SK-N-SH treated with all-trans-retinoic acid at 6 μM for 48 hours (cell line): Measurements from ENCODE around the gene MYO16.

Experiments
- ATAC-seq: fragments of 200-7000 bp; cut with Tn5 transposase; 3 replicates; pipeline ENCODE4 v1.9.1; 2020; ENCODE audit warnings: mild to moderate bottlenecking, moderate library complexity
- ARNTL ChIP-seq: fragments of 450-650 bp; formaldehyde crosslinking; IDR thresholded peaks from 2 replicates; pipeline ENCODE4 v1.5.0; 2020; ENCODE audit warnings: low read depth, mild to moderate bottlenecking, moderate library complexity, borderline replicate concordance
- BACH2 ChIP-seq: fragments of 250-450 bp; sonication (Bioruptor Pico); IDR thresholded peaks from 2 replicates; pipeline ENCODE4 v1.9.0; 2021; ENCODE audit warnings: mild to moderate bottlenecking, borderline replicate concordance
- CREB5 ChIP-seq: fragments of 250-450 bp; sonication (Bioruptor Pico); IDR thresholded peaks from 2 replicates; pipeline ENCODE4 v1.5.1; 2020; ENCODE audit warnings: low read depth, mild to moderate bottlenecking, moderate library complexity
- CSDC2 ChIP-seq: fragments of 250-450 bp; sonication (Bioruptor Pico); IDR thresholded peaks from 2 replicates; pipeline ENCODE4 v1.5.0; 2020; ENCODE audit warnings: mild to moderate bottlenecking, moderate library complexity
- CSRNP3 ChIP-seq: fragments of 250-450 bp; sonication (Bioruptor Pico); IDR thresholded peaks from 2 replicates; pipeline ENCODE4 v1.5.1; 2021; ENCODE audit warnings: mild to moderate bottlenecking, moderate library complexity
- ESRRG ChIP-seq: fragments of 250-450 bp; sonication (Bioruptor Pico); IDR thresholded peaks from 2 replicates; pipeline ENCODE4 v1.6.1; 2021; ENCODE audit warnings: mild to moderate bottlenecking
- GLIS3 ChIP-seq: fragments of 250-450 bp; sonication (Bioruptor Pico); IDR thresholded peaks from 2 replicates; pipeline ENCODE4 v1.5.0; 2020; ENCODE audit warnings: mild to moderate bottlenecking, moderate library complexity
- OSR1 ChIP-seq: fragments of 250-450 bp; sonication (Bioruptor Pico); IDR thresholded peaks from 2 replicates; pipeline ENCODE4 v1.8.0; 2022; ENCODE audit warnings: moderate library complexity, mild to moderate bottlenecking, inconsistent platforms
- PATZ1 ChIP-seq: fragments of 250-450 bp; sonication (Bioruptor Pico); IDR thresholded peaks from 2 replicates; pipeline ENCODE4 v1.8.0; 2020; ENCODE audit warnings: mild to moderate bottlenecking, moderate library complexity, borderline replicate concordance
- POU6F1 ChIP-seq: fragments of 250-450 bp; sonication (Bioruptor Pico); IDR thresholded peaks from 2 replicates; pipeline ENCODE4 v1.8.0; 2021; ENCODE audit warnings: low read depth, mild to moderate bottlenecking, moderate library complexity, borderline replicate concordance
- PPARA ChIP-seq: fragments of 250-450 bp; sonication (Bioruptor Pico); IDR thresholded peaks from 2 replicates; pipeline ENCODE4 v1.5.0; 2020; ENCODE audit warnings: mild to moderate bottlenecking, borderline replicate concordance
- RARB ChIP-seq: fragments of 250-450 bp; sonication (Bioruptor Pico); IDR thresholded peaks from 2 replicates; pipeline ENCODE4 v1.8.0; 2021; ENCODE audit warnings: mild to moderate bottlenecking, moderate library complexity
- SNAI2 ChIP-seq: fragments of 250-450 bp; sonication (Bioruptor Pico); IDR thresholded peaks from 2 replicates; pipeline ENCODE4 v1.5.0; 2020; ENCODE audit warnings: mild to moderate bottlenecking, moderate library complexity
- TCF4 ChIP-seq: fragments of 250-450 bp; sonication (Bioruptor Pico); IDR thresholded peaks from 2 replicates; pipeline ENCODE4 v1.8.0; 2021; ENCODE audit warnings: mild to moderate bottlenecking, moderate library complexity, borderline replicate concordance
- TOX ChIP-seq: fragments of 250-450 bp; sonication (Bioruptor Pico); IDR thresholded peaks from 2 replicates; pipeline ENCODE4 v1.8.0; 2021; ENCODE audit warnings: mild to moderate bottlenecking, moderate library complexity, borderline replicate concordance
- TSHZ2 ChIP-seq: fragments of 250-450 bp; sonication (Bioruptor Pico); IDR thresholded peaks from 2 replicates; pipeline ENCODE4 v1.5.0; 2020; ENCODE audit warnings: mild to moderate bottlenecking, moderate library complexity
- ZFP3 ChIP-seq: fragments of 250-450 bp; sonication (Bioruptor Pico); IDR thresholded peaks from 2 replicates; pipeline ENCODE4 v1.5.0; 2020; ENCODE audit warnings: mild to moderate bottlenecking, moderate library complexity
- ZFP30 ChIP-seq: fragments of 450-650 bp; formaldehyde crosslinking; IDR thresholded peaks from 2 replicates; pipeline ENCODE4 v1.5.0; 2022; ENCODE audit warnings: mild to moderate bottlenecking, moderate library complexity
- ZNF565 ChIP-seq: fragments of 450-650 bp; formaldehyde crosslinking; conservative IDR thresholded peaks from 2 replicates; pipeline ENCODE4 v1.5.0; 2020; ENCODE audit warnings: low read depth, mild to moderate bottlenecking, moderate library complexity
- ZNF8 ChIP-seq: fragments of 450-650 bp; formaldehyde crosslinking; IDR thresholded peaks from 2 replicates; pipeline ENCODE4 v1.5.0; 2020; ENCODE audit warnings: mild to moderate bottlenecking, moderate library complexity

The MYO16 gene

GRCh38 chr13:108662528-108662927 lies 33.1 kb downstream of the MYO16 start (continued):
- TF ChIP-seq POU6F1 (CRISPR knock-in tag) (no peak), SNAI2 (no peak), ZNF8 (CRISPR knock-in tag) (no peak), RARB (CRISPR knock-in tag) (no peak)

- no peak for ATAC-seq
- no peak for TF ChIP-seq OSR1
- TF ChIP-seq RARB (CRISPR knock-in tag) = no peak
- no peak for TF ChIP-seq PATZ1 (CRISPR knock-in tag)
- no peak for TF ChIP-seq PPARA (CRISPR knock-in tag)
- no peak for TF ChIP-seq ZNF8 (CRISPR knock-in tag)
- no peak for TF ChIP-seq ZNF565 (CRISPR knock-in tag)
- TF ChIP-seq ZFP30 (CRISPR knock-in tag) = no peak
- TF ChIP-seq CREB5 (CRISPR knock-in tag) = no peak
- TF ChIP-seq TCF4 (CRISPR knock-in tag) = no peak
- TF ChIP-seq GLIS3 (CRISPR knock-in tag) = no peak
- no peak for TF ChIP-seq BACH2 (CRISPR knock-in tag)
- TF ChIP-seq POU6F1 (CRISPR knock-in tag) = no peak
Observed at GRCh38 chr13:108663710-108664109, 34.3 kb downstream of the MYO16 start.

- ATAC-seq = no peak
Observed at GRCh38 chr13:108667205-108667604, 37.8 kb downstream of the MYO16 start.

More at GRCh38 chr13:108667205-108667604, 37.8 kb downstream of the MYO16 start:
- TF ChIP-seq TOX (CRISPR knock-in tag) (no peak), SNAI2 (no peak), ZNF8 (CRISPR knock-in tag) (no peak), ARNTL (CRISPR knock-in tag) (no peak), ZFP30 (CRISPR knock-in tag) (no peak), PPARA (CRISPR knock-in tag) (no peak), CSRNP3 (CRISPR knock-in tag) (no peak), ESRRG (CRISPR knock-in tag) (no peak), ZFP3 (no peak), PATZ1 (CRISPR knock-in tag) (no peak), TSHZ2 (CRISPR knock-in tag) (no peak), CSDC2 (no peak), GLIS3 (CRISPR knock-in tag) (no peak)
